ENCODE results near the gene COL4A6. TPM values are rescaled to one million over a fixed set of nuclear protein-coding genes. Genes with fewer than 3 reads are reported as not detected.

The COL4A6 gene
- total and polyA plus RNA-seq, 2 donors, result 1.0 to 1.4 TPM

- Histone ChIP-seq H3K4me1 (ENCODE audit: control insufficient read depth in 2 of 2, insufficient read depth in 2 of 2, low read length in 2 of 2) (no peaks in the 10 kb centered on the region), H3K27me3 (ENCODE audit: control insufficient read depth in 2 of 2, insufficient read depth in 1 of 2, low read length in 1 of 2) (no peaks in the 10 kb centered on the region), H3K36me3 (ENCODE audit: control insufficient read depth in 2 of 2, insufficient read depth in 2 of 2, low read length in 1 of 2) (no peaks in the 10 kb centered on the region), H3K27ac (ENCODE audit: low read depth in 1 of 2, low read length in 1 of 2) (no peak overlapping the region), H3K9me3 (ENCODE audit: control insufficient read depth in 2 of 2, insufficient read depth in 1 of 2, low read length in 1 of 2) (no peaks in the 10 kb centered on the region), H3K4me3 (ENCODE audit: low read length in 2 of 2) (no peak overlapping the region)
- WGBS, result 97% methylated on average over 1 of the region's 1 CpG
- no peak for DNase-seq (ENCODE audit: low read depth in 6 of 9, low spot score in 9 of 9)
These were observed 84.8 kb downstream of the COL4A6 start for GRCh38 chrX:108353452-108353851.

GRCh38 chrX:108349210-108349609 lies 89.0 kb downstream of the COL4A6 start:
- no peak overlapping the region for H3K27ac ChIP-seq (ENCODE audit: low read depth in 1 of 2, low read length in 1 of 2)
- 99% methylated on average over 2 of the region's 2 CpGs for WGBS
- H3K4me3 ChIP-seq (ENCODE audit: low read length in 2 of 2), result no peak overlapping the region
- H3K9me3 ChIP-seq (ENCODE audit: control insufficient read depth in 2 of 2, insufficient read depth in 1 of 2, low read length in 1 of 2), result no peaks in the 10 kb centered on the region
- no peaks in the 10 kb centered on the region for H3K27me3 ChIP-seq (ENCODE audit: control insufficient read depth in 2 of 2, insufficient read depth in 1 of 2, low read length in 1 of 2)
- no peaks in the 10 kb centered on the region for H3K4me1 ChIP-seq (ENCODE audit: control insufficient read depth in 2 of 2, insufficient read depth in 2 of 2, low read length in 2 of 2)
- DNase-seq (ENCODE audit: low read depth in 6 of 9, low spot score in 9 of 9), result no peak
- no peaks in the 10 kb centered on the region for H3K36me3 ChIP-seq (ENCODE audit: control insufficient read depth in 2 of 2, insufficient read depth in 2 of 2, low read length in 1 of 2)

GRCh38 chrX:108348525-108348924 lies 89.7 kb downstream of the COL4A6 start:
- Histone ChIP-seq H3K27ac (ENCODE audit: low read depth in 1 of 2, low read length in 1 of 2) (no peak overlapping the region), H3K27me3 (ENCODE audit: control insufficient read depth in 2 of 2, insufficient read depth in 1 of 2, low read length in 1 of 2) (no peaks in the 10 kb centered on the region), H3K4me3 (ENCODE audit: low read length in 2 of 2) (no peak overlapping the region), H3K4me1 (ENCODE audit: control insufficient read depth in 2 of 2, insufficient read depth in 2 of 2, low read length in 2 of 2) (no peaks in the 10 kb centered on the region), H3K9me3 (ENCODE audit: control insufficient read depth in 2 of 2, insufficient read depth in 1 of 2, low read length in 1 of 2) (no peaks in the 10 kb centered on the region), H3K36me3 (ENCODE audit: control insufficient read depth in 2 of 2, insufficient read depth in 2 of 2, low read length in 1 of 2) (no peaks in the 10 kb centered on the region)
- whole genome bisulfite sequencing, result 95% methylated on average over 1 of the region's 1 CpG
- no peak for DNase-seq (ENCODE audit: low read depth in 6 of 9, low spot score in 9 of 9)

DNA sequence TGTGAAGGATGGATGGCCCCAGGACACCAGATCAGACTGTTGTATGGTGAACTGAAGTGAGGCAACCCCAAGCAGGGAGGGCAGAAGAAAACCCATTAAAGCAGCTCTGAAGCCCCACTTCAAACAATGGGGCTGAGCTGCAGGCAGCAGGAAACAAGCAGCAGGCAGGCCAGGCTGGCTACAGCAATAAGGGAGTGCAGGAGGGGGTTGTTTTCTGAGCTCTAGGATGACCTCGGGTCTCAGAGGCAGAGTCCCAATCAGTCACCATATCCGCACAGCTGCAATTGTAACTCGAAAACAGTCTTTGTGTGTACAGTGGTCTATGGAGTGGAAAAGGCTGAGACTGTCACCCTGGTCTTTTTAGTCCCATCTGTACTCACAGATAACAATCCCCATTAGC lies 90.4 kb downstream of the COL4A6 start:
- 73% methylated on average over 3 of the region's 3 CpGs for WGBS
- Histone ChIP-seq H3K27me3 (ENCODE audit: control insufficient read depth in 2 of 2, insufficient read depth in 1 of 2, low read length in 1 of 2) (no peaks in the 10 kb centered on the region), H3K27ac (ENCODE audit: low read depth in 1 of 2, low read length in 1 of 2) (no peak overlapping the region), H3K4me1 (ENCODE audit: control insufficient read depth in 2 of 2, insufficient read depth in 2 of 2, low read length in 2 of 2) (no peaks in the 10 kb centered on the region), H3K36me3 (ENCODE audit: control insufficient read depth in 2 of 2, insufficient read depth in 2 of 2, low read length in 1 of 2) (no peaks in the 10 kb centered on the region), H3K9me3 (ENCODE audit: control insufficient read depth in 2 of 2, insufficient read depth in 1 of 2, low read length in 1 of 2) (no peaks in the 10 kb centered on the region), H3K4me3 (ENCODE audit: low read length in 2 of 2) (no peak overlapping the region)
- no peak for DNase-seq (ENCODE audit: low read depth in 6 of 9, low spot score in 9 of 9)

DNA sequence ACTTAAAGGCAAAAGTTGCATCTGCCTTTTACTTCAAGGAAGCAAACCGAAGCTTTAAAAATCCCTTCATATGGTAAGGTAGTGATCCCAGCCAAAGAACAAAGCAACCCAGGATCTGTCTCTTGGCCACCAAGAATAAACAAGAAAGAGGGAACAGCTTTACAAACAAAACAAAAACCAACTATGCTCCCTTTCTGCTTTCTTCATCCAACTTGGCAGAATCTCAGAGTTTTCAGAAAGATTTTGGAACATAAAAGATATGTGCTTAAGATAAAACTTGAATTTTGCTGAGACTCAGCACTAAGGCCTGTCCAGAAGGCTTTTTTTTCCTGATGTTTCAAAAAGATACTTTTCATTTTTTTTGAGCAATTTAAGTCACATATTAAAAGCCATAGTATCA lies 94.0 kb downstream of the COL4A6 start:
- no peaks in the 10 kb centered on the region for H3K27me3 ChIP-seq (ENCODE audit: control insufficient read depth in 2 of 2, insufficient read depth in 1 of 2, low read length in 1 of 2)
- no peak for DNase-seq (ENCODE audit: low read depth in 6 of 9, low spot score in 9 of 9)
- 93% methylated on average over 1 of the region's 1 CpG for whole genome bisulfite sequencing

DNA sequence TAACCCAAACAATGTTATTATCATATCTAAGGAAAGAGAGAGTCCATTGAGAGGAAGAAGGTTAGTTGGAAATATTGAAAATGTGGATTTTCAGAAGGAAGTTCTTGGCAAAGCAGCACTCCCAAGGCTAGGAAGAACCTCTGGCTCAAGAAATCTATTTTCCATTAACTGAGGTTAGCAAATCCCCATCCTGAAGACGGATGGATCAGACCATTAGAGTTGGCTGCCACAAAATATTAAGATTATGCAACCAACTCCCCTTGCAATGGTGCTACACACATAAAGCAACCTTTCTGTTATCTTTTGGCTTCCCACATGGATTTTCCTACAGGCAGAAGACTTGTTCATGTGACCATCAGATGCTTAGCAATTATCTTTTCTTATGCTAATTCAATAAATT lies 96.3 kb downstream of the COL4A6 start:
- Histone ChIP-seq H3K36me3 (ENCODE audit: control insufficient read depth in 2 of 2, insufficient read depth in 2 of 2, low read length in 1 of 2) (no peaks in the 10 kb centered on the region), H3K4me1 (ENCODE audit: control insufficient read depth in 2 of 2, insufficient read depth in 2 of 2, low read length in 2 of 2) (no peaks in the 10 kb centered on the region), H3K27ac (ENCODE audit: low read depth in 1 of 2, low read length in 1 of 2) (no peak overlapping the region), H3K4me3 (ENCODE audit: low read length in 2 of 2) (no peak overlapping the region), H3K9me3 (ENCODE audit: control insufficient read depth in 2 of 2, insufficient read depth in 1 of 2, low read length in 1 of 2) (no peaks in the 10 kb centered on the region), H3K27me3 (ENCODE audit: control insufficient read depth in 2 of 2, insufficient read depth in 1 of 2, low read length in 1 of 2) (no peaks in the 10 kb centered on the region)
- 86% methylated on average over 1 of the region's 1 CpG for WGBS
- DNase-seq (ENCODE audit: low read depth in 6 of 9, low spot score in 9 of 9), result no peak

More for the DNA sequence above, 94.0 kb downstream of the COL4A6 start:
- Histone ChIP-seq H3K27ac (ENCODE audit: low read depth in 1 of 2, low read length in 1 of 2) (no peak overlapping the region), H3K36me3 (ENCODE audit: control insufficient read depth in 2 of 2, insufficient read depth in 2 of 2, low read length in 1 of 2) (no peaks in the 10 kb centered on the region), H3K9me3 (ENCODE audit: control insufficient read depth in 2 of 2, insufficient read depth in 1 of 2, low read length in 1 of 2) (no peaks in the 10 kb centered on the region), H3K4me3 (ENCODE audit: low read length in 2 of 2) (no peak overlapping the region), H3K4me1 (ENCODE audit: control insufficient read depth in 2 of 2, insufficient read depth in 2 of 2, low read length in 2 of 2) (no peaks in the 10 kb centered on the region)

DNA sequence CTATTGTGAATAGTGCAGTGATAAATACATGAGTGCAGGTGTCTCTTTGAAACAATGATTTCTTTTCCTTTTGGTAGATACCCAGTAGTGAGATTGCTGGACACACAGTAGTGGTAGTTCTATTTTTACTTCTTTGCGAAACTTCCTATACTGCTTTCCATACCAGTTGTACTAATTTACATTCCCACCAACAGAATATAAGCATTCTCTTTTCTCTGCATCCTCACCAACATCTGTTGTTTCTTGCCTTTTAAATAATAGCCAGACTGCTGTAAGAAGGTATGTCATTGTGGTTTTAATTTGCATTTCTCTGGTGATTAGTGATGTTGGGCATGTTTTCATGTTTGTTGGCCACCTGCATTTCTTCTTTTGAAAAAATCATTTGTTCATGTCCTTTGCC lies 105.9 kb downstream of the COL4A6 start:
- no peak overlapping the region for H3K27ac ChIP-seq (ENCODE audit: low read depth in 1 of 2, low read length in 1 of 2)
- H3K4me3 ChIP-seq (ENCODE audit: low read length in 2 of 2), result no peak overlapping the region
- DNase-seq (ENCODE audit: low read depth in 6 of 9, low spot score in 9 of 9), result no peak
- no peaks in the 10 kb centered on the region for H3K36me3 ChIP-seq (ENCODE audit: control insufficient read depth in 2 of 2, insufficient read depth in 2 of 2, low read length in 1 of 2)
- 96% methylated on average over 1 of the region's 1 CpG for WGBS
- no peaks in the 10 kb centered on the region for H3K27me3 ChIP-seq (ENCODE audit: control insufficient read depth in 2 of 2, insufficient read depth in 1 of 2, low read length in 1 of 2)
- H3K9me3 ChIP-seq (ENCODE audit: control insufficient read depth in 2 of 2, insufficient read depth in 1 of 2, low read length in 1 of 2), result no peaks in the 10 kb centered on the region
- H3K4me1 ChIP-seq (ENCODE audit: control insufficient read depth in 2 of 2, insufficient read depth in 2 of 2, low read length in 2 of 2), result no peaks in the 10 kb centered on the region

DNA sequence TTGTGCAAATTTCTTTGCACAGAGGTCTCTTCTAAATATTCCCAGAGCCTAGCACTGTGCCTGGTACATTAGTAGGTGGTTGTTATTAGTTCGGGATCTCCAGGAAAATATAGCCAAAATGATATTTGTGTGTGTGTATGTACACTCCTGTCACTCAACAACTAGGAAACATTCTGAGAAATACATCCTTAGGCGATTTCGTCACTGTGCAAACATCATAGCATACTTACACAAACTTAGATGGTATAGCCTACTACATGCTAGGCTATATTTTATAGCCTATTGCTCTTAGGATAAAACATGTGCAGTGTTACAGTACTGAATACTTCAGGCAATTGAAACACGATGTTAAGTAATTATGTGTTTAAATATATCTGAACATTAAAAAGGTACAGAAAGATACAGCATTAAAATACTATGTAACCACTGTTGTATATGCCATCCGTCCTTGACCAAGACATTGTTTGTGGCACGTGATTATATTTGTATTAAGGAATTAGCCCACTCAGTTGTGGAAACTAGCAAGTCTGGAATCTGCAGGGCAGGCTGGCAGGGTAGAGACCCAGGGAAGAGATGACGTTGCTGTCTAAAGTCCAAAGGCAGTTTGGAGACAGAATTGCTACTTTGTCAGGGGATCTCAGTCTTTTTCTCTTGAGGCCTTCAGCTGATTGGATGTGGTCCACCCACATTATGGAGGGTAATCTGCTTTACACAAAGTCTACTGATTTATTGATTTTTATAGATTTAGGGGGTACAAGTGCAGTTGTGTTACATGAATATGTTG lies 106.9 kb downstream of the COL4A6 start:
- no peak for DNase-seq (ENCODE audit: low read depth in 6 of 9, low spot score in 9 of 9)
- Histone ChIP-seq H3K27ac (ENCODE audit: low read depth in 1 of 2, low read length in 1 of 2) (no peak overlapping the region), H3K4me1 (ENCODE audit: control insufficient read depth in 2 of 2, insufficient read depth in 2 of 2, low read length in 2 of 2) (no peaks in the 10 kb centered on the region), H3K36me3 (ENCODE audit: control insufficient read depth in 2 of 2, insufficient read depth in 2 of 2, low read length in 1 of 2) (no peaks in the 10 kb centered on the region), H3K9me3 (ENCODE audit: control insufficient read depth in 2 of 2, insufficient read depth in 1 of 2, low read length in 1 of 2) (no peaks in the 10 kb centered on the region), H3K4me3 (ENCODE audit: low read length in 2 of 2) (no peak overlapping the region), H3K27me3 (ENCODE audit: control insufficient read depth in 2 of 2, insufficient read depth in 1 of 2, low read length in 1 of 2) (no peaks in the 10 kb centered on the region)
- WGBS, result 94% methylated on average over 7 of the region's 7 CpGs

DNA sequence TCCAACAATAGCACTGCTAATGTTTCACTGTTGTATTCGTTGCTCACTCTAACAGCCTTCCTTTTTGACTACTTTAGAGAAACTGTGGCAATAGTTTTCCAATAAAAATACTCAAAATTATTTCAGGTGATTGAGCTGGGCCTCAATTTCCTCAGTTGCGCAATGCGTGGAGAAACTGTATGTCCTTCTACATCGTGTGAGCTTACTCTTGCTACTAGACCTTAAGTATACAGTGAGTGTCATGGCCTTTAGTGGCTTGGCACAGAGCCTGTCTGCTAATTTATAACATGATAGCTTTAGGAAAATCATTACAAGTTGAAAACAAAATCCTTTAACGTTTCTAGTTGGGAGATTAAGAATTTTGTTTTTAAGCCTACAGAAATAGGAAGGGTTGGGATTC lies 114.5 kb downstream of the COL4A6 start:
- no peaks in the 10 kb centered on the region for H3K27me3 ChIP-seq (ENCODE audit: control insufficient read depth in 2 of 2, insufficient read depth in 1 of 2, low read length in 1 of 2)
- 80% methylated on average over 5 of the region's 5 CpGs for WGBS
- H3K9me3 ChIP-seq (ENCODE audit: control insufficient read depth in 2 of 2, insufficient read depth in 1 of 2, low read length in 1 of 2), result no peaks in the 10 kb centered on the region
- H3K36me3 ChIP-seq (ENCODE audit: control insufficient read depth in 2 of 2, insufficient read depth in 2 of 2, low read length in 1 of 2), result no peaks in the 10 kb centered on the region
- no peak for DNase-seq (ENCODE audit: low read depth in 6 of 9, low spot score in 9 of 9)
- no peak overlapping the region for H3K4me3 ChIP-seq (ENCODE audit: low read length in 2 of 2)
- no peaks in the 10 kb centered on the region for H3K4me1 ChIP-seq (ENCODE audit: control insufficient read depth in 2 of 2, insufficient read depth in 2 of 2, low read length in 2 of 2)
- H3K27ac ChIP-seq (ENCODE audit: low read depth in 1 of 2, low read length in 1 of 2), result no peak overlapping the region

Measured in thymus (tissue), 11 donors.